ENCODE data around the gene CEMIP2.

The CEMIP2 gene

GRCh38 chr9:71793386-71794105 is 25.2 kb upstream of the CEMIP2 start:
- no peak overlapping the region for H3K4me3 ChIP-seq (replicated peaks; ENCODE audit: low read depth, low read length)
- no peak for DNase-seq (ENCODE audit: extremely low read depth, low read depth)
- TF ChIP-seq CTCF (IDR thresholded peaks at IDR 0.05; ENCODE audit: low read depth, low read length, missing control alignments) = no peak

DNA sequence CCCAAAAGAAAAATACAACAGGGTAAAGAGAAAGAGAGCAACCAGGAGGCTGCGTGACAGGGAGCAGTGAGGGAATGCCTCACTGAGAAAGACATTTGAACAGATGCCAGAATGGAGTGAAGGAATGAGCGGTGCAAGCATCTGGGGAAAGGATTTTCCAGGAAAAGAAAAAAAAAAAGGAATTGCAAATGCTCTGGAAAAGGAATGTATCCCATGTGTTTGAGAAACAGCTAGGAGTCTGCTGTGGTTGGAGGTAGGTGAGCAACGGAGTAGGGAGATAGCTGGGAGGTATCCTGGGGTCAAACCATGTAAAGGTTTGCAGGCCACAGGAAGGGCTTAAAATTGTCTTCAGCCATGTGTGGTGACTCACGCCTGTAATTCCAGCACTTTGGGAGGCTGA is 23.6 kb upstream of the CEMIP2 start:
- no peak overlapping the region for H3K4me3 ChIP-seq (replicated peaks; ENCODE audit: low read depth, low read length)
- no peak for DNase-seq (ENCODE audit: extremely low read depth, low read depth)
- TF ChIP-seq CTCF (IDR thresholded peaks at IDR 0.05; ENCODE audit: low read depth, low read length, missing control alignments) = no peak

DNA sequence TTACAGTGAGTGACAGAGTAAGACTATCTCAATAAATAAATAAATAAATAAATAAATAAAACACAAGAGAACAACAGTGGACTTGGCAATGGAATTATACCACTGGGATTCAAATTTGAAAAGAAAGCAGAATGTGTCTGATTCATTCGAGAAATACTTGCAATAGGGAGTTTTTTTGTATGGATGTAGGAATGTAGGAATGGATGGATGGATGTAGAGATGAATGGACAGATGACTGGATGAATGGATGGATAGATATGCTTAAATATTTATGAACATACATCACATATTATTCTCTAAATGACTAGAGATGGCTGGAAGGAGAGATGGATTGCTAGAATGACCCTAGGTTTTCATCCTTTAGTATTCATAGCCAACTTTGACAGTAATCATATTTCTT is 22.0 kb upstream of the CEMIP2 start:
- H3K4me3 ChIP-seq (replicated peaks; ENCODE audit: low read depth, low read length) = no peak overlapping the region
- DNase-seq (ENCODE audit: extremely low read depth, low read depth) = no peak
- no peak for TF ChIP-seq CTCF (IDR thresholded peaks at IDR 0.05; ENCODE audit: low read depth, low read length, missing control alignments)

DNA sequence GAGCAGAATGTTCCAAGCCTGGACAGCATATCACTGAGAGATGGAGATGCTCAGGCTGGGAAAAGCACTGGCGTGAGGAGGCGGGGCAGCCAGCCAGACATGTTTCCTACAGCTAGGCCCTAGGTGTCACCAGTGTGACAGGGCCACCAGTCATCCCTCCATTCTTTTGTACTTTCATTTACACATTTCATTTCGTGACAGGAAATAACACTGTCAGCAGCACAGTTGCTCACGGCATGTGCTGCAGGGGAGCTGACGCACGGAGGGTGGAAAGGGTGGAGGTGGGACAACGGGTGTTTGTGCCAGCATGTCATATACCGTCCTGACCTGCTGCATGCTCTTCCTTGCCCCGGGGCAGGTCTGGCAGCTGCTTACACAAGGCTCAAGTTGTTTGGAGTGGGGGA is 14.8 kb upstream of the CEMIP2 start:
- TF ChIP-seq CTCF (IDR thresholded peaks at IDR 0.05; ENCODE audit: low read depth, low read length, missing control alignments) = no peak
- no peak for DNase-seq (ENCODE audit: extremely low read depth, low read depth)
- no peak overlapping the region for H3K4me3 ChIP-seq (replicated peaks; ENCODE audit: low read depth, low read length)

DNA sequence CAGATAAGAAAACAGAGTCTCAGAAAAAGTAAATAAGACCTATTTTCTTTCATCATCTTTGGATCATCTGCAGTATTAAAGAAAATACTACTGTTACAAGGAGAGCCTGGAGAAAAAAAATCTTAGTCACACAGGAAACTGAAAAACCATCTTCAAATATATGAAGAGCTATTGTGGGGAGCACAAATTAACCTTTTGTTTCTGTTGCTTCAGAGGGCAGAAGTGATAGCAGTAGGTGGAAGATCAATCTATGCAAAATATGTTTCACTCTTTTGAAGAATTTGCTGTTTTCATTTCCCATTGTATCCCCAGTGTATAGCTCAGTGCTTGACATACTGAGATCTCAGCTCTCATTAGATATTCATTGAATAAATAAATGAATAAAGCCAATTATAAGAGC is 13.1 kb upstream of the CEMIP2 start:
- no peak overlapping the region for H3K4me3 ChIP-seq (replicated peaks; ENCODE audit: low read depth, low read length)
- TF ChIP-seq CTCF (IDR thresholded peaks at IDR 0.05; ENCODE audit: low read depth, low read length, missing control alignments) = no peak

DNA sequence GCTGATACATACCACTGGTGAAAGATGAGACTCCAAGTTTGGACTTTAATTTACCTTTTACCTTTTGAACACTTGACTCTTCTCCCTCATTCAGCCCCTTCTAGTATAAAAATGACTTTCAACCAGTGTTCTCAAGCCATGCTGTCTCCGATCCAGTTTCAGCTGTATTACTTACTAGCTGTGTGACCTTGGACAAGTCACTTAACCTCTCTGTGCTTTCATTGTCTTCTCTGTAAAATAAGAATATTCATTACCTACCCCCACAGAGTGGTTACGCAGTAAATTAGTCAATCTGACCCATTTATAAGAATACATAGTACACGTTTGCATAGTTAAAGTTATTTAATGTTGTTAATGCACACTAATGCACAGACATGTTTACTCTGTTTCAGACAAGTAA is 12.6 kb upstream of the CEMIP2 start:
- DNase-seq (ENCODE audit: extremely low read depth, low read depth) = no peak
- H3K4me3 ChIP-seq (replicated peaks; ENCODE audit: low read depth, low read length) = no peak overlapping the region
- TF ChIP-seq CTCF (IDR thresholded peaks at IDR 0.05; ENCODE audit: low read depth, low read length, missing control alignments) = no peak

More for the DNA sequence above, 13.1 kb upstream of the CEMIP2 start:
- DNase-seq (ENCODE audit: extremely low read depth, low read depth) = no peak

DNA sequence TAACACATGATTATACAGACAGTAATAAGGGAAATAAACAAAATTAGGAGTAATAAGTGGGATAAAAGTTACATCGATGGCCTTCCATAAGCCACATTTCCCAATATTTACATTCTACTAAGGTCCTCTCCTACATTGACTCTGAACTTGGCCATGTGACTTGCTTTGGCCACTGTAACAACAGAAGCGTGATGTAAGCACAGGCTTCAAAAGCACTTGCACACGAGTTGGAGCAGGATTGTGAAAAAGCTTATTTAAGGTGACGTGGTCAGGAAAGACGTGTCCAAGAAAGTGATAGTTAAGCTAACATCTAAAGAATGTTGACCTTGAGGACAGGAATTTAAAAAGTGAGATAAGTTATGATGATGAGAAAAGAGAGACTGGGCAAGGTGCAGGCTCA is 9.8 kb upstream of the CEMIP2 start:
- no peak for TF ChIP-seq CTCF (IDR thresholded peaks at IDR 0.05; ENCODE audit: low read depth, low read length, missing control alignments)
- DNase-seq (ENCODE audit: extremely low read depth, low read depth) = no peak
- no peak overlapping the region for H3K4me3 ChIP-seq (replicated peaks; ENCODE audit: low read depth, low read length)
